Uterus (tissue), 2 donors: ENCODE data around the gene AUTS2.

Source experiments
- POLR2A ChIP-seq, 2 donors: fragments of 450-650 bp; IDR thresholded peaks; one replicate each; pipeline ENCODE4 v1.6.1; 2016; ENCODE audit warnings: antibody characterized with exemption in 2 of 2, mild to moderate bottlenecking in 1 of 2, moderate library complexity in 1 of 2
- TF ChIP-seq, protein P1 (sequence below), 4 experiments: fragments of 200-600 bp in 2 of 4; fragments of 450-650 bp in 2 of 4; sonication (generic) in 2 of 4; IDR thresholded peaks; one replicate each; pipeline ENCODE4 v1.5.1; 2016 to 2019; ENCODE audit warnings: antibody characterized with exemption in 4 of 4, mild to moderate bottlenecking in 2 of 4, moderate library complexity in 1 of 4

DNA sequence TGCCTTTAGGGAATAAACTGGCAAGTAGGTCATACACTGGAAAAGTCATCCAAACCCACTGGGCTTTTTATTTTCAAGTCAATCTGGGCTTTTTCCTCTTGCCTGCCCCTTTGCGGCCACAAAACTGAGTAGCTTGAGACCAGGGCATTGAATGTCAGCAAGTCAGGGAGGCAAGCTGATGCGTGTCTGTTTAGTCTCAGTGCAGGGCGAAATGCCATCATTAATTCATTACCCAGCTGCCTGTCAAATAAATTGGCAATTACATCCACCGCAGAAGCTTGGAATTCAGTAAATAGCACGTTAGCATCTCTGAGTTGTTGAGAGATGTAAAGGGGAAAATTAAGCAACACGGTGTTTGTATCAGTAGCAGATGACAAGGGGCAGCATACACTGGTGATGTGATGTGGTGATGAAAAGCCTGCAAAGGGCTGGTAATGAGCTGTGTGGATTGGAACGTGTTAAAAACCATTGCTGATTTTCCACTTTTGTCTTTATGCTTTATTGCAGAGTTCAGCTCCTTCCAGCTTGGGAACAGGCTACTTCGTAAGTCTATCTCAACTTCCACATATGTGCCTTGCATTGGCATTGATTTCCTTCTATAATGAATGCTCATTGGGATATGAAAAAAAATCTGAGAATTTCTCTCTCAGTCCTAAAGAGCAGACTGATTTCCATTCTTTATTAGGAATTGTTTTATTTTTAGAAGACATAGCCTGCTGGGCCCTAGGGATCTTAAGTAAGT is 535.9 kb downstream of the AUTS2 start:
- no peak for TF ChIP-seq POLR2A (IDR thresholded peaks at IDR 0.05)
- TF ChIP-seq, protein P1, sequence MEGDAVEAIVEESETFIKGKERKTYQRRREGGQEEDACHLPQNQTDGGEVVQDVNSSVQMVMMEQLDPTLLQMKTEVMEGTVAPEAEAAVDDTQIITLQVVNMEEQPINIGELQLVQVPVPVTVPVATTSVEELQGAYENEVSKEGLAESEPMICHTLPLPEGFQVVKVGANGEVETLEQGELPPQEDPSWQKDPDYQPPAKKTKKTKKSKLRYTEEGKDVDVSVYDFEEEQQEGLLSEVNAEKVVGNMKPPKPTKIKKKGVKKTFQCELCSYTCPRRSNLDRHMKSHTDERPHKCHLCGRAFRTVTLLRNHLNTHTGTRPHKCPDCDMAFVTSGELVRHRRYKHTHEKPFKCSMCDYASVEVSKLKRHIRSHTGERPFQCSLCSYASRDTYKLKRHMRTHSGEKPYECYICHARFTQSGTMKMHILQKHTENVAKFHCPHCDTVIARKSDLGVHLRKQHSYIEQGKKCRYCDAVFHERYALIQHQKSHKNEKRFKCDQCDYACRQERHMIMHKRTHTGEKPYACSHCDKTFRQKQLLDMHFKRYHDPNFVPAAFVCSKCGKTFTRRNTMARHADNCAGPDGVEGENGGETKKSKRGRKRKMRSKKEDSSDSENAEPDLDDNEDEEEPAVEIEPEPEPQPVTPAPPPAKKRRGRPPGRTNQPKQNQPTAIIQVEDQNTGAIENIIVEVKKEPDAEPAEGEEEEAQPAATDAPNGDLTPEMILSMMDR (IDR thresholded peaks at IDR 0.05), result no peak
